HG03064 (cell line): ENCODE results near the gene C4orf50.

ENCODE experiments used
- ATAC-seq: cut with Tn5 transposase; IDR thresholded peaks from one replicate; pipeline ENCODE4 v1.9.1; 2021; ENCODE audit warnings: low read depth; ENCODE audit not compliant: unreplicated experiment

C4orf50 gene

DNA sequence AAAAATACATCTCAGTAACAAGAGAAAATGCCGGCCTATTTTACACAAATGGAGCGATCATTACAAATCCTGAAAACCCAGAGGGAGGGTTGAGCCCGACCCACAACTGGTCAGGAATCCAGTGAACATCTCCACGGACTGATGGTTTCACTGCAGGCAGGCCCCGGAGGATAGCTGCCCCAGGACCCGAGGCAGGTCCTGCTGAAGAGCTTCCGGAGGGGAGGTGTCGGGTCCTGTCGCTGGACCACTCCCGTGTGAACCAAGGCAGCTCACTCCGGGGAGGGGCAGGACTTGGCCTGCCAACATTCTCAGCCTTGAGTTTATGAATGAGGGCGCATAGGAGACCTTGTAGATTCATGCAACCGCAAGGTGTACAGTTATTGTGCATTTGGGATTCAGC lies 120.6 kb downstream of the C4orf50 start:
- no peak for ATAC-seq

GRCh38 chr4:5895287-5895686 lies 122.9 kb downstream of the C4orf50 start:
- no peak for ATAC-seq

DNA sequence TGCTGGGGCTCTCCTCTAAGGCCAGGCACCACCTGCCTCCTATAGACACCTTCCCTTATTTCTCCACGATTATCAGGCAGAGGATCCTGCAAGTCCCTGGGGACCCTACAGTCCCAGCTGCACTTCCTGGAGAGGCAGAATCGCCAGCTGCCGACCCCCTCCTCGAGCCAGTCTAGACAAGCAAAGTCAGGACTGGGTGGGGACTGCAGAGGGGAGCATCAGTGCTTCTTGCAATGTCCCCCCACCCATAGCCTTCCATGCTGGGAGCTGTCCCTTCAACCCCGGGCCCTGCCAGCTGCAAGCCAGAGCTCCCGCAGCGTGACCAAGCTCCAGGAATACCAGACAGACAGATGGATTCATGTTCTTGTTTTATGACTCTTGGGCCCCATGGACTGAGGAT lies 124.0 kb downstream of the C4orf50 start:
- no peak for ATAC-seq

GRCh38 chr4:5893591-5893990 lies 124.6 kb downstream of the C4orf50 start:
- no peak for ATAC-seq

- ATAC-seq = no peak
Observed at GRCh38 chr4:5893004-5893580, 125.1 kb downstream of the C4orf50 start, which contains the start of gene CRMP1. Gene CRMP1 (minus strand): TSS chr4:5893086. CDS start chr4:5892969, 117 bp downstream.

GRCh38 chr4:5892323-5893003 lies 125.8 kb downstream of the C4orf50 start:
- ATAC-seq = no peak

DNA sequence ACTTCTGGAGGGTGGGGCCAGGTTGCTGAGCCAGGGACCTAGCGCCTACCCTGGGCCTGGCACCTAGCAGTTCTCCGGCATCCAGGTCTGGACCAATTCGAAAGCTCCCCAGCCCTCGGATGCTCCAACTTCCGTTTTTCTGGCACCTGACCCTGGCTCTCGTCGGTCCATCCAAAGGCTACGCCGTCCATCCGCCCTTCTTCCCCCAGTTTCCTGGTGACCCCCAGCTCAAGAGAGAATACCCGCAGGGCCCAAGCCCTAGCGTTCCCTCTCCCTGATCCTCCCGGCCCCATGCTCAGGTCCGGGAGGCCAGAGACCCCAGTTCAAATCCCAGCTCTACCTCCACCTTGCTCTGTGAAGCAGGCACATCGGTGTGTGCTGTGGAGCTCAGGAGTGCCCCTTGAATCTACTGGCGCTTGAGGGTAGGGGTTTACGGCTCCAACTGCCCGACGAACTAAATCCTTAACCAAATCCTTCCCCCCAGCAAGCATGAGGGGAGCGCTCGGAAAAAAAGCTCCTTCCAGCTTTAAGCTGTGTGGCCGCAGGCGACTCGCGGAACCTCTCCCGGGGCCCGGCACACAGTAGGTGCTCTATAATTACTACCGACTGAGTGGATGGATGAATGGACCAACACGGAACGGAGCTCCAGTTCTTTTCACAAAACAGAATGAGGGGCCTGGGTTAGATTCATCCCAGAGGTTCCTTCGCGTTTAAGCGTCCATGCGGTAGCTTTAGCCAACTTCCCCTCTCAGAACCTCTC lies 126.5 kb downstream of the C4orf50 start:
- no peak for ATAC-seq

DNA sequence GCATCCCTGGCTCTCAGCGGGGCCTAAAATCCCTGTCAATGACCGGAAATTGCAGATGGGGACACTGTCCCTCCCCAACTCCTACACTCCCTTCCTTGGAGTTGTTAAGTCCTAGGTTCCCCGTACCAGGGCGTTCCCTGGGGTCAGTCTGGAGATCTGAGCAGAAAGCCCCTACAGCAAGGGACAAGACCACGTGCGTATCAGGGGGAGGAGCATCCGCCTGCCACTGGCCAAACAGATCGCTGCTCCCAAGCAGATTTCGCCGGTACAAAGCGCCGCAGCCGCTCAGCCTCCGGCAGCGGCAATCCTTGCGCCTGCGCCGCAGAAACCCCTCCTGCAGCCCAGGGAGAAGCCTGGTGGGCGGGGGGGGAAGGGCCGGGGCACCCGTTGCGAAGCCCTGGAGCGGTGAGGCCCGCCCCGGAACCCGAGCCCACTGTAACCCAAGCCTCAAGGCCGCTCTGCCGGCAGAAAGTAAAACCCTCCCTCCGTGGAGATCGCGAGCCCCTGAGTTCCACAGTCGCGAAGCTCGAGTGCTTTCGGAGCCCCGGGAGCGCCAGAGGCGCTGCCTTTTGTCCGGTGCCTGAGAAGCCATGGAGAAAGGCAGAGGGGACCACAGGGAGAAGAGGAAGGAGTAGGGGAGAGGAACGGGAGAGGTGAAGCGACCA lies 128.0 kb downstream of the C4orf50 start:
- ATAC-seq = no peak

- ATAC-seq = no peak
Observed at GRCh38 chr4:5889002-5889696, 129.1 kb downstream of the C4orf50 start.

- no peak for ATAC-seq
Observed at GRCh38 chr4:5888222-5889001, 129.8 kb downstream of the C4orf50 start.

GRCh38 chr4:5887361-5888221 lies 130.6 kb downstream of the C4orf50 start:
- ATAC-seq = no peak

DNA sequence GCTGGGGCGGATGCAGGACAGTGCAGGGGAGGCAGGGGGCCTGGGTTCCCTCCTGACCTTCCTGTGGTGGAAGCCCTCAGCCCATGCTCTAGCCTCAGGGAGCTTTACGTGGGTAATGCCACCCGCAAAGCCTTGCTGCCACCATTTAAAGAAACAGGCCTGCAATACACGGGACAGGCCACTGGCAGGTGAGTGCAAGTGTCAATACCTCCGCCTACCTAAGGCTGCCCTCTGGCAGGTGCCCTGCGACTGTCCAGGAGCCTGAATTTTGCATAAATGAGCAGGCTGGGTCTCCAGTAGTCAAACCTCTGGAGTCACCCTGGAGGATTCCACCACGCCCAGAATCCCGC lies 131.2 kb downstream of the C4orf50 start:
- ATAC-seq = no peak

GRCh38 chr4:5885733-5886132 lies 132.5 kb downstream of the C4orf50 start:
- no peak for ATAC-seq

DNA sequence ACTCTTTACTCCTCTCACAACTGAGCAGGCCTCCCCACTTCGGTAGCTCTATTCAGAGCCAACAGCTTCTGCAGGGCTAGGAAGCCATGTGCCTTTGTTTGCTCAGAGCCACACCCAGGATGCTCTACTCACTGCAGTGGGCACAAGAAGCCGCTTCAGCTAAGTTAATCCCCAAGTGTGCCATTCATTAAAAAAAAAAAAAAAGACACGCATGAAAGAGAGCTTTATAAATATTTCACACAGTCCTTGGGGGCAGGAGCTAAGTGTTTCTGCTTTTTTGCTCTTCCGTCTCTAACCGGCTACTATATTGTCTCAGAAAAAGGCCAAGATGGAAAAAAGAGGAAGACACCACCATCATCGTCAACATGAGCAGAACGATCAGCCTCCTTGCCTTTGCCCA lies 133.4 kb downstream of the C4orf50 start:
- no peak for ATAC-seq

- ATAC-seq = no peak
Observed at GRCh38 chr4:5883916-5884315, 134.3 kb downstream of the C4orf50 start.

DNA sequence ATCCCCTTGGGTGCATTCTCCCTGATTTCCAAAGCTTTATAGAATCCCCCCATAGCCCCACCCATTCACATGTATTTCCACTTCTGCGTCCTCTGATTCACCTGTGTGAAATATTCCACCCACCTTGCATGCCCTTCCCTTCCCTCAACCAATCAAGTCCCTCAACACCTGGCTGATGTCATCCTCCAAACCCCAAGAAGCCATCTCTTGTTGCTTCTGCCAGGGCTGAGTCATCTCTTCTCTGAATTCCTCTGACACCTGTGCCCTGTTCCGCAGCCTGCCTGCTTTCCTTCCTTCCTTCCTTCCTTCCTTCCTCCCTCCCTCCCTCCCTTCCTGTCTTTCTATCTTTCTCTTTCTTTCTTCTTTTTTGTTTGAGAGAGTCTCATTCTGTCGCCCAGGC lies 135.3 kb downstream of the C4orf50 start:
- no peak for ATAC-seq

DNA sequence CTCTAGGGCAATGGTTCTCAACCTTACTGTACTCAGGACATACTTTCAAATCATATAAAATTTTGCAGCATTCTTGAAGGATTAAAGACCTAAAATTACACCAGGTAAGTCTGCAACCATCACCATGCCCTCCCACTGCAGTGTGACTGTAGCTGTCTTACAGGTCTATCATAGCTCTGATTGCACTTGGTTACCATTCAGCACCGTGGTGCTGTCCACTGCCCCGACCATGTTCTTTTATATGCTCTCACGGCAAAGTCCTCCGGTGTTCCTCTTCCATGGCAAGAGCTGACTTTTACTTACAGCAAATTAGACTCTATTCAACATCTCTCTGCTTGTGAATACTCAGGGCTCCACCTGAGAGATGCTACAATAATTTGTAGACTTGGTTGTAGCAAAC lies 136.9 kb downstream of the C4orf50 start:
- ATAC-seq = no peak

GRCh38 chr4:5878359-5878758 lies 139.9 kb downstream of the C4orf50 start:
- no peak for ATAC-seq

DNA sequence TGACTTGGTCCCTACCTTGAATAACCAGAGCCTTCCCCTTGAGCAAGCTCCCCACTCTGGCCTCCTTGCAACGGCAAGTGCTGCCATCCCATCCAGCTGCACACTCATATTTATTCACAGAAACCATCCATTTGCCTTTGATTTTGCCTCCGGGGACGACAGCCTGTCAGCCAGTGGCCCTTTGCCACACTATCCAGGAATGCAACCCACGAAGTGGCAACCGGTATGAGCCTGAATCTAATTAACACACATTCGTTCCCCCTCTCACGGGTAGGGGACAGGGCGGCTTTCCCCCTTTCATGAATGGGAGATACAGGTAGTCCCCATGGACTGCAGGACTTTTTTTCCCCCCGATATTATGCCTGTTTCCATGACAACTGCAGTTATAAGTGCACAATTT lies 140.8 kb downstream of the C4orf50 start:
- no peak for ATAC-seq
